ENCODE data around the gene FCHSD1.

DNA sequence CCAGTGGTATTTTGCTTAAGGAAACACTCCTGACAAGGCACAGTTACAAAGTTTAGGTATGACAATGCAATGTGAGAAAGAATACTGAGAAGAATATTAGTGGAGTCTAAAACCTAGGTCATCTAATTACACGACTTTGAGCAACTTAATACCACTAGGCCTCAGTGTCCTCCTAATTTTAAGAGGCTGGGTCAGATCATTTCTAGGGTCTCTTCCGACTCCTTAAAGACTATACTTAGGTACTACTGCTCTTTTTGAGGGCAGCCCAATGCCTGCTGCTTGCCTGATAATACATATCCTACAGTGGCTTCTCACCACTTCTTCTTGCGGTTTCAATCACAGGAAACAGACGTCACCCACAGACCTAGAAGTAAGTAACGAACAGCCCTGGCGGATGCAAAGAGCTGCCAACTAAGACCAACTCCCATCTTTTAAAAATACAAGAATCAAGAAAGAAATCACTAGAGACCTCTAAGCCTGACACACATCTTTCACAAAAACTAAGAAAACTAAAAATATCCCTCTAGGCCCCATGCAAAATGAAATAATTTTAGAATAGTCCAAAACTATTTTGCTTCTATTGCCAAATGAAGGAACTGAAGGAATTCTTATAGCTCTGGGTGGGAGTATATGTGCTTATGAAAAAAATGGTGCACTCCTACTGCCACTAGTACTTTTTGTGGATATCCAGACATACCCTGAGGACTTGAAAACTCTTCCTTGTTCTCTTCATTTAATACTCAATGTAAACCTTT, 45.5 kb downstream of the FCHSD1 start:
- TF ChIP-seq, protein P1, sequence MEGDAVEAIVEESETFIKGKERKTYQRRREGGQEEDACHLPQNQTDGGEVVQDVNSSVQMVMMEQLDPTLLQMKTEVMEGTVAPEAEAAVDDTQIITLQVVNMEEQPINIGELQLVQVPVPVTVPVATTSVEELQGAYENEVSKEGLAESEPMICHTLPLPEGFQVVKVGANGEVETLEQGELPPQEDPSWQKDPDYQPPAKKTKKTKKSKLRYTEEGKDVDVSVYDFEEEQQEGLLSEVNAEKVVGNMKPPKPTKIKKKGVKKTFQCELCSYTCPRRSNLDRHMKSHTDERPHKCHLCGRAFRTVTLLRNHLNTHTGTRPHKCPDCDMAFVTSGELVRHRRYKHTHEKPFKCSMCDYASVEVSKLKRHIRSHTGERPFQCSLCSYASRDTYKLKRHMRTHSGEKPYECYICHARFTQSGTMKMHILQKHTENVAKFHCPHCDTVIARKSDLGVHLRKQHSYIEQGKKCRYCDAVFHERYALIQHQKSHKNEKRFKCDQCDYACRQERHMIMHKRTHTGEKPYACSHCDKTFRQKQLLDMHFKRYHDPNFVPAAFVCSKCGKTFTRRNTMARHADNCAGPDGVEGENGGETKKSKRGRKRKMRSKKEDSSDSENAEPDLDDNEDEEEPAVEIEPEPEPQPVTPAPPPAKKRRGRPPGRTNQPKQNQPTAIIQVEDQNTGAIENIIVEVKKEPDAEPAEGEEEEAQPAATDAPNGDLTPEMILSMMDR (IDR thresholded peaks at IDR 0.05; ENCODE audit: insufficient read depth, low read length) = no peak
- TF ChIP-seq POLR2AphosphoS5 (IDR thresholded peaks at IDR 0.05; ENCODE audit: low read depth) (peak; percentile 98), REST (IDR thresholded peaks at IDR 0.05; ENCODE audit: insufficient replicate concordance, low read depth) (no peak)
